Parathyroid adenoma (tissue), 2 donors: Measurements from ENCODE around the gene PLA2G7.

Experiments used
- H2AFZ ChIP-seq: fragments of 300-600 bp; sonication (generic); one replicate; pipeline ENCODE4 v1.7.0; 2017; ENCODE audit warnings: antibody characterized with exemption, mild to moderate bottlenecking
- H3K27ac ChIP-seq: fragments of 300-600 bp; sonication (generic); one replicate; pipeline ENCODE4 v1.7.0; 2017
- H3K27me3 ChIP-seq: fragments of 300-600 bp; sonication (generic); one replicate; pipeline ENCODE4 v1.7.0; 2017; ENCODE audit warnings: low read length; ENCODE audit not compliant: control insufficient read depth, insufficient read depth
- H3K36me3 ChIP-seq: fragments of 300-600 bp; sonication (generic); one replicate; pipeline ENCODE4 v1.7.0; 2017; ENCODE audit warnings: low read length; ENCODE audit not compliant: control insufficient read depth, insufficient read depth
- H3K4me1 ChIP-seq: fragments of 300-600 bp; sonication (generic); one replicate; pipeline ENCODE4 v1.7.0; 2017; ENCODE audit warnings: control low read depth
- H3K4me2 ChIP-seq: fragments of 300-600 bp; sonication (generic); one replicate; pipeline ENCODE4 v1.7.0; 2017; ENCODE audit warnings: low read length
- H3K4me3 ChIP-seq: fragments of 300-600 bp; sonication (generic); one replicate; pipeline ENCODE4 v1.7.0; 2017; ENCODE audit warnings: low read depth, low read length
- H3K79me2 ChIP-seq: fragments of 300-600 bp; sonication (generic); one replicate; pipeline ENCODE4 v1.7.0; 2017; ENCODE audit warnings: control low read depth
- H3K9ac ChIP-seq: fragments of 300-600 bp; sonication (generic); one replicate; pipeline ENCODE4 v1.7.0; 2017; ENCODE audit warnings: mild to moderate bottlenecking
- H3K9me3 ChIP-seq: fragments of 300-600 bp; sonication (generic); one replicate; pipeline ENCODE4 v1.7.0; 2017; ENCODE audit warnings: low read length; ENCODE audit not compliant: control insufficient read depth
- CTCF ChIP-seq: fragments of 300-600 bp; sonication (generic); IDR thresholded peaks from one replicate; pipeline ENCODE4 v1.7.0; 2017; ENCODE audit warnings: antibody characterized with exemption, mild to moderate bottlenecking
- donor health status: primary hyperparathyroidism.

The PLA2G7 gene

GRCh38 chr6:46711491-46711890, 23.7 kb downstream of the PLA2G7 start:
- no peaks in the 10 kb centered on the region for H3K27me3 ChIP-seq
- H3K4me3 ChIP-seq = no peak overlapping the region
- TF ChIP-seq CTCF = no peak
- H3K79me2 ChIP-seq = no peaks in the 10 kb centered on the region
- H3K36me3 ChIP-seq = no peaks in the 10 kb centered on the region
- no peak overlapping the region for H3K27ac ChIP-seq
- no peak overlapping the region for H3K4me2 ChIP-seq
- H3K4me1 ChIP-seq = no peaks in the 10 kb centered on the region
- H2AFZ ChIP-seq = no peak overlapping the region
- H3K9me3 ChIP-seq = no peaks in the 10 kb centered on the region
- no peak overlapping the region for H3K9ac ChIP-seq

GRCh38 chr6:46706464-46706863, 28.7 kb downstream of the PLA2G7 start:
- H3K27me3 ChIP-seq = no peaks in the 10 kb centered on the region
- no peak for TF ChIP-seq CTCF
- H3K27ac ChIP-seq = no peak overlapping the region
- H2AFZ ChIP-seq = no peak overlapping the region
- H3K4me2 ChIP-seq = no peak overlapping the region
- no peaks in the 10 kb centered on the region for H3K79me2 ChIP-seq
- no peak overlapping the region for H3K4me3 ChIP-seq
- H3K9me3 ChIP-seq = no peaks in the 10 kb centered on the region
- H3K4me1 ChIP-seq = no peaks in the 10 kb centered on the region
- no peak overlapping the region for H3K9ac ChIP-seq
- no peaks in the 10 kb centered on the region for H3K36me3 ChIP-seq

- H3K9ac ChIP-seq = no peak overlapping the region
- no peak overlapping the region for H2AFZ ChIP-seq
- H3K79me2 ChIP-seq = no peaks in the 10 kb centered on the region
- H3K9me3 ChIP-seq = no peaks in the 10 kb centered on the region
- no peaks in the 10 kb centered on the region for H3K27me3 ChIP-seq
- peak; percentile 38 for TF ChIP-seq CTCF
- H3K4me3 ChIP-seq = no peak overlapping the region
- no peak overlapping the region for H3K4me2 ChIP-seq
- H3K4me1 ChIP-seq = no peaks in the 10 kb centered on the region
- no peak overlapping the region for H3K27ac ChIP-seq
- H3K36me3 ChIP-seq = no peaks in the 10 kb centered on the region
Observed at GRCh38 chr6:46704562-46704961, 30.6 kb downstream of the PLA2G7 start.

DNA sequence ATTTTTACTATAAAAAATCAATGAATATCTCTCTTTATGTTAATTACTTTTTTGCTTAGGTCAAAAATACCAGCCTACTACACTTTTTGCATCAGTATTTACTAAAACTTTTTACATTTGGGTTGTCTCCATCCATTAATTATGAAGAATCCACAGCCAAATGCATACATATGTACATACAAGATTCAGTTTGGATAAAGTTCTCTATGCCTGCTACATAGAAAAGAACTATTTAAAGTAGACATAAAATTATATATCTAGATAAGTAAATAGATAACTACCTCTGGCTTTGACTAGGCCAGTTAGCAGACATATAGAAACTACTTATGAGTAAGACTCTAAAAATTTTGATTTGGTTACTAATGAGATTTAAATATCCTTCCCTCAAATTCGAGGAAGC, 35.2 kb downstream of the PLA2G7 start:
- H3K9ac ChIP-seq = no peak overlapping the region
- H3K79me2 ChIP-seq = no peaks in the 10 kb centered on the region
- H3K36me3 ChIP-seq = no peaks in the 10 kb centered on the region
- no peaks in the 10 kb centered on the region for H3K9me3 ChIP-seq
- H3K27me3 ChIP-seq = no peaks in the 10 kb centered on the region
- no peak overlapping the region for H3K4me2 ChIP-seq
- no peak for TF ChIP-seq CTCF
- H3K4me1 ChIP-seq = peaks cover 6% of the 10 kb centered on the region
- no peak overlapping the region for H3K4me3 ChIP-seq
- H3K27ac ChIP-seq = no peak overlapping the region
- H2AFZ ChIP-seq = no peak overlapping the region

DNA sequence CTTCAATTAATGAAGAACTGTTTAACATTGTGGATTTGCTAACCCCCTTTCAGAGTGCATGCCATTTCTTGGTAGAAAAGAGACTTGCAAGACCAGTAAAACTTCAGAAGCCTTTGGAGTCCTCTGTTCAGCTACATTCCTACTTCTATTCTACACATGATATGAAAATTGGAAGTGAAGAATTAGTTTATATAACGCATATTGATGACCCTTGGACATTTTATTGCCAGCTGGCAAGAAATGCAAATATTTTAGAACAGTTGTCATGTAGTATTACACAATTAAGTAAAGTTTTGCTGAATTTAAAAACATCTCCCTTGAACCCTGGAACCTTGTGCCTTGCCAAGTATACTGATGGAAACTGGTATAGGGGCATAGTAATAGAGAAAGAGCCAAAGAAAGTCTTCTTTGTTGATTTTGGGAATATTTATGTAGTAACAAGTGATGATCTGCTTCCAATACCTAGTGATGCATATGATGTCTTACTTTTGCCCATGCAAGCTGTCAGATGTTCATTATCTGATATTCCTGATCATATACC, 44.2 kb downstream of the PLA2G7 start:
- Histone ChIP-seq H3K9me3 (no peaks in the 10 kb centered on the region), H3K79me2 (no peaks in the 10 kb centered on the region), H3K27ac (no peak overlapping the region), H3K4me3 (no peak overlapping the region), H3K4me1 (no peaks in the 10 kb centered on the region), H3K36me3 (no peaks in the 10 kb centered on the region), H3K27me3 (no peaks in the 10 kb centered on the region), H2AFZ (no peak overlapping the region), H3K4me2 (no peak overlapping the region), H3K9ac (no peak overlapping the region)
- no peak for TF ChIP-seq CTCF
